Activated naive CD4-positive, alpha-beta T cell treated with Interleukin-2 at 50 U/mL for 16 hours (primary cell): ENCODE results near the gene SORL1.
A peak's percentile ranks its signal among the peaks of the same experiment; 100 is the strongest.
"Not testable (repeated sequence)": the region's sequence is repeated elsewhere in the genome, so short reads cannot be mapped to it uniquely, and the experiment has no call there.

ENCODE experiments used
- DNase-seq: peaks from one replicate; pipeline ENCODE4 v3.0.0-alpha.2; 2020

SORL1 gene

DNA sequence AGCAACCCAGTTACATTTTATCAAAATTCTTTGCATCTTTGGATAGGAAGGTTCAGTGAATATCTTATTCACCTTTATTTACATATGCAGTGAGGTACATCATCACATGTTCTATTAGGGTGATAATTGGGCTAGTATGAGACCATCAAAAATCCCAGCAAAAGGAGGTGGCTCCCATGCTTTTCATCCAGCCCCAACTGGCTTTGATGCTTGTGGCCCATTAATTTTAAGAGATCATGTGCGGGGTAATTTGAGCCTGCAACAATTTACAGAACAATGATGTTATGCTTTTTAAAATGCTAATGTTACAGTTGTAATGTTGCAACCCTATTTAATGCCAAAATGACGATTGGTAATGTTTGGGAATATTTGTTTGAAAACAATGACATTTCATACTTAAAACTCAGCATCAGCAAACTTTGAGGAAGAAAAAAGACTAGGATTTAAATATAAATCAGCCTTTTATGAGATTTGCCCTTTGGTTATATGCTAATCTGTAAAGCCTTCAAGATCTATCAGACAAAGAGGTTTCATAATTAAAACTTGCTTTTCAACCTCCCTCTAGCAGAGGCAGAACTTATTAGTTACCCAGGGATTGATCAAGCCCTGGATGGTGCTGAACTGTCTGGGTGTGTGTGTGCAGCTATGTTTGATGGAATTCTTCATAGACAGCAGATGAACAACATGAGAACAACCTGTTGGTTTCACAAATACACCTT, 184.1 kb downstream of the SORL1 start:
- no peak for DNase-seq

DNA sequence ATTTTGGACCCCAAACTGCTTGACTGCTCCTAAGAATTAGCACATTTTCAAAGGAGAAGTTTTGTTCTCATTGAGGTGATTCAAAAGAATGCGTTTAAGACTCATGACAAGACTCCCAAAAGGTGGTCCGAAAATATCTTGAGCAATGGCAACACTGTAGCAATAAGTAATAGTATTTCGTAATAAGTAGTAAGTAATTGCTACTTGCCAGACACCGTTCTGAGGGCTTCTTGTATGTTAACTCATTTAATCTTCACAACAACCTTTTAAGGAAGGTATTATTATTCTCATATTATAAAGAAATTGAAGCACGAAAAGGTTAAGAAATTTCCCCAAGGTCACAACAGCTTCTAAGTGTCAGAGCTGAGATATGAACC, 184.7 kb downstream of the SORL1 start:
- DNase-seq = no peak

DNA sequence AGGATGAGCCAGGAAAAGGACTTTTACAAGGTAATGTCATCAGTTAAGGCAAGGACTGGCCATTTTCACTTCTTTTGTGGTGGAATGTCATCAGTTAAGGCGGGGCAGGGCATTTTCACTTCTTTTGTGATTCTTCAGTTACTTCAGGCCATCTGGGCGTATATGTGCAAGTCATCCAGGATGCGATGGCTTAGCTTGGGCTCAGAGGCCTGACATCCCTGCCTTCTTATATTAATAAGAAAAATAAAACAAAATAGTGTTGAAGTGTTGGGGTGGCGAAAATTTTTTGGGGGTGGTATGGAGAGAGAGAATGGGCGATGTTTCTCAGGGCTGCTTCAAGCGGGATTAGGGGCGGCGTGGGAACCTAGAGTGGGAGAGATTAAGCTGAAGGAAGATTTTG, 185.5 kb downstream of the SORL1 start:
- not testable (repeated sequence) for DNase-seq

GRCh38 chr11:121643479-121644186, 191.5 kb downstream of the SORL1 start:
- no peak for DNase-seq

DNA sequence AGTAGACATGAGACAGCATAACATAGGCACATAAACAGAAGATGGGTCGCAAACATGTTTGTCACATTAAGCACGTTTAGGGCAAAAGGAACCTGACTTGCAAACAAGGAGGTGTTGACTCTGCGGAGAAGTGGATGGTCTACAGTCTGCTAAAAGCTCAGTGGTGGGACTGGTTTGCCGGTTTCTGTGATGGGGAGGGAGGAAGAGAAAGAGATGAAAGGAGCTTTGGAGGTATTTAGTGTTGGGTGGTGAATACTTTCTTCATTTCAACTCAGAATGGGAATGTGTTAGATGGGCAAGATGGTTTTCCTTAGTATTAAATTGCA, 192.0 kb downstream of the SORL1 start:
- DNase-seq = no peak

GRCh38 chr11:121645001-121645400, 192.9 kb downstream of the SORL1 start:
- no peak for DNase-seq

DNA sequence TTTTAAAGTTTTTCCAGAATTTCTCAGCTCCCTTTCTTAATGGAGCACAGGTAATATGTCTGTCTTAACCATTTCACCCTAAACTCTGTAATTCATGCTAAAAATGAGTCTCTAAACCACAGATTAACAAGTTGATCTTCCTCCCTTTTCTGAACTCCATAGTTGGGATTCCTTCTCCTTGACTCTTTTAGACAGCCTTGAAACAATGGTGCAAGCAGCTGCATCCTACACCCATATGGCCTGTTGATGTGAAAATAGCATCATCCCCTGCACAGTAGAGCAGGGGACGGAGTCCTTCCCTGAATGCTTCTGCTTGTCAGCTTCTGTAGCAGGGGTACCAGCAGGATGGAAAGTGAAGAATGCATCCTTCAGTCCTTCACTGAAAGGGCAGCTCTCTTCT, 193.5 kb downstream of the SORL1 start:
- no peak for DNase-seq

DNA sequence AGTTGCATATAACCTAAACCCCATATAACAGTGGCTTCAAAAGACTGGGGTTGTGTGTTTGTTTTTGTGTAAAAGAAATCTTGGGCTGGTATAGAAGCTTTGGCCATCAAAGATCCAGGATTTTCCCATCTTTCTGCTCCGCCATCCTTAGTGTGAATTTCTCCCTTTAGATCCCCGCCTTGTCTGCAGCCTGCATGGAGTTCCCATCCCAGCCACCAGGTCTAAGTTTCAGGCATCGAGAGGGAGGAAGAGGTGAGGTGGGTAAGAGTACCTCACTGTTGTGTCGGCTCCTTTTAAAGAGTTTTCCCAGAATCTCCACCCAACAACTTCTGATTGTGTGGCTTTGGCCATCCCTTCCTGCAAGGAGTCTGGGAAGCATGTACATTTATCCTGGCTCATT, 196.2 kb downstream of the SORL1 start:
- no peak for DNase-seq

DNA sequence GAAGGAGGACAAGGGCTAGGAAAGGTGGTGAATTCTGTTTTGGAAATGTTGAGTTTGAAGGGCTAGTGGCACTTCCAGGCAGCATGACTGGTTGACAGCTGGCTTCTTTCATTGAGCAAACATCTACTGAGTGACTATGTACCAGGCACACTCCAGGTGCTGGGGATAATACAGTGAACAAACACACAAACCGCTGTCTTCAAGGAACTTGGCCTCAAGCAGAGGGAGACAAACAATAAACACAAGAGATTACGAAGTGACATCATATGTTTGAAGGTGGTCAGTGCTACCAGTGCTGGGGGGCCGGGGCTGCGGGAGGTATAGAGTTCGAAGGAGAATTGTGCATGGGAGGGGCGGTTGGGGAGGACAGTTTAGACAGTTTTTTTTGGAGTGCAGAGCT, 197.7 kb downstream of the SORL1 start:
- no peak for DNase-seq

- peak; percentile 13 for DNase-seq
Measured at GRCh38 chr11:121650351-121651256, 198.5 kb downstream of the SORL1 start.

GRCh38 chr11:121651257-121651605, 199.1 kb downstream of the SORL1 start:
- DNase-seq = no peak

- DNase-seq = no peak
Measured at GRCh38 chr11:121652971-121653370, 200.9 kb downstream of the SORL1 start.

- DNase-seq = no peak
Measured at GRCh38 chr11:121654259-121654842, 202.2 kb downstream of the SORL1 start.

- no peak for DNase-seq
Measured at GRCh38 chr11:121654843-121655536, 202.9 kb downstream of the SORL1 start.

GRCh38 chr11:121655537-121656327, 203.6 kb downstream of the SORL1 start:
- peak; percentile 78 for DNase-seq

DNA sequence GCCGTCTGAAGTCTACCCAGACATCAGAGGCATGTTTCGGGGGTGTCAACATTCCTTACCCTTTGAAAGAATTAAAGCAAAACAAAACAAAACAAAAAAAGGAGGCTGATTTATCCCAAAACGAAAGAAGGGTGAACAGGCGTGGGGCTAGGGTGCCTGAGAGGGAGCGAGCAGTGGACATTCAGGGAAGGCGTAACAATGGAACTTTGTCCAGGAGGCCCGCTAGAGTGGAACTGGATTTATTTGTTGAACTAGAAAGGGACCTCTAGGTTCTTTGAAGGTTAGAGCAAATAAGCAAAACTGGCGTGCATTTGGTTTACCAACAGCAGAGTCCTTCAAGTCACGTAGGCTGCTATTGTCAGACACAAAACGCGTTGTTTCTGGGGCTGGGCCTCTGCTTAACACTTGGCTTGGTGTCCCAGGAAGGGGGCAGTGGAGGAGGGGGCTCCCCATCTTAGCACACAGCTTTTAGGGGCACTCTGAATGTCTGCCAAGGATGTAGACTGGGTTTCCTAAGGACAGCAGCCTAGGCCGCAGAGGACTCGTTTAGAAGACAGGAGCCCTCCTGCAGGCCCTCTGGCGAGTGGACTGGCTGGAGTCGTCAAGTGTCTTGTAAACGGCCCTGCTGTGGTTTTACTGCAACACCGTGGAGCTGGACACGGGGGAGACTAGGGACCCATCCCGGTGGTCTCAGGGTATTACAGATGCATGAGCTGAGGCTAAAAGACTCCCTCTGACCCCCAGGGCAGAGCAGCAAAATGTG, 204.4 kb downstream of the SORL1 start:
- DNase-seq = no peak

- no peak for DNase-seq
Measured at GRCh38 chr11:121657146-121657545, 205.0 kb downstream of the SORL1 start.

DNA sequence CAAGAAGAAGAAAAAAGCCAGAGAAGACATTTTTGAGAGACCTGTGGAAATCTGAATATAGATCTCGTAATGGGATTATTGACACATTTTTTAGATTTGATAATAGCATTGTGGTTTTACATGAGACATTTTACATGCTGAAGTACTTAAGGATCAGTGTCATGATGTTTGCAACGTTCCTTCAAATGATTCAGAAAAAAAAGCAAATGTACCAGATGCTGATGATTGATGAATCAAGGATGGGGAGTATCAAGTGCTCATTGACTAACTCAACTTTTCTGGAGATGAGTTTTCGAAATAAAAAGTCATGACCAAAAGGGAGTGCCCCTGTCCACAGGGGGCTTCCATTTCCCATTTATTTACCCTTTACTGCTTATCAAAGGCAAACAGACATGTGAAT, 207.7 kb downstream of the SORL1 start:
- DNase-seq = no peak

DNA sequence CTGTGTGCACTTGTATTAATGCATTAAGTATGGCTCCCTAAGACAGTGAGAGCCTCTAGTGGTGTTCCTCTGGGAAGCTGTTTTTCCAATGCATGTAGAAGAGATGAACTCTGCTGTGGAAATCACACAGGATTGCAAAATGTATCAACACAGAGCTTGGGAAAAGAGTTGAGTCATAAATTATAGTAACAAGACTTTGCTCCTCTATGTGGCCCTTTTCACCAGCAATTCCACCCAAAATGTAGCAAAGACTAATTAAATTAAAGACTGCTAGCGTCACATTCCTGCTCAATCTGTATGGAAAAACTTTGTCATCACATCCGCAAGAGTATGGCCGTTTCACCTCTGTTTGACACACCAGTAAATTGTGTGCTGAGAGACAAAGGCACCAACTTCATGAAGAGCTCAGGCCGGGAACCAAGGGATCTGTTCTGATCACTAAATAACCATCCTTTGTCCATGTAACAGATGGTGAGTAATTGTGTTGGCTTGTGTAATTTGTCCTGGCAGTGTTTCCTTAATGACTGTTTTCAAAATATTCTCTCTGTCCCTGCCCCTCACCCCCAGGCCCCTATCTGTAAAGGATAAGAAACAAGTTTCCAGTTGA, 209.9 kb downstream of the SORL1 start:
- no peak for DNase-seq

- DNase-seq = no peak
Measured at GRCh38 chr11:121664144-121664543, 212.0 kb downstream of the SORL1 start.
